ENCODE measurements around the gene CT45A5.

DNA sequence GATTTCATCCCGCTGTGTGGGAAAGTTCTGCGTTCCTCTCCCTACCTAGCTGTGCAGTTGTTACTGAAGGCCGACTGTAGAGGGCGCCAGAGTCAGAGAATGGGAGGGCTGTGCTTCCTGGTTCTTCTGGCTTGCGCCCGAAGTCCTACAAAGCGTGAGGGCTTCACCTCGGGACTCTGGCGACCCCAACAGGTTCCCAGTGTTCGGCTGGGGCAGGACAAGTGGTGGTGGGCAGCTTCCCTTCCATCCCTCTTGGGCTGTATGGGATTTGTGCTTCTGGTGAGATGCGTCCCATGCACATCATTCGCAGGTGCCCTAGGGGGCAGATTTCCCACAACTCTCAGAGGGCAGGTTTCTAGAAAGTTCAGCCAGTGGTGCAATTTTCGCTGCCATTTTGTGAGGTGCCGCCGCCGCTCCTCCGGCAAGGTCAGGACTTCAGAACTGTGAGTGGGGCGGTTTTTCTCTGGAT, 44.6 kb downstream of the CT45A5 start:
- TF ChIP-seq CTCF (IDR thresholded peaks at IDR 0.05; ENCODE audit: insufficient read depth, low read length, poor library complexity, severe bottlenecking) (peak; percentile 46), EZH2phosphoT487 (conservative IDR thresholded peaks at IDR 0.05; ENCODE audit: low read length) (no peak)
